Neuron (in vitro differentiated cells): ENCODE data around the gene FBRS.

Experiments used
- H2AFZ ChIP-seq: one replicate; pipeline ENCODE4 v1.6.1; 2013; ENCODE audit warnings: low read depth, mild to moderate bottlenecking, inconsistent platforms, low read length, moderate library complexity
- H3K27me3 ChIP-seq: one replicate; pipeline ENCODE4 v1.6.1; 2013; ENCODE audit warnings: low read length; ENCODE audit not compliant: insufficient read depth
- H3K36me3 ChIP-seq: one replicate; pipeline ENCODE4 v1.6.1; 2013; ENCODE audit warnings: low read length; ENCODE audit not compliant: insufficient read depth
- H3K4me1 ChIP-seq: one replicate; pipeline ENCODE4 v1.6.1; 2013; ENCODE audit warnings: low read length; ENCODE audit not compliant: insufficient read depth
- H3K4me3 ChIP-seq: 2 replicates; pipeline ENCODE4 v1.5.1; 2013; ENCODE audit warnings: mild to moderate bottlenecking, low read length, moderate library complexity
- H3K9me3 ChIP-seq: one replicate; pipeline ENCODE4 v1.6.1; 2013; ENCODE audit warnings: low read length

The FBRS gene

GRCh38 chr16:30663038-30663437, 4.8 kb downstream of the FBRS start:
- Histone ChIP-seq H3K9me3 (no peaks in the 10 kb centered on the region), H3K4me3 (no peak overlapping the region), H3K4me1 (peaks cover 17% of the 10 kb centered on the region), H3K27me3 (no peaks in the 10 kb centered on the region), H2AFZ (no peak overlapping the region), H3K36me3 (peaks cover 65% of the 10 kb centered on the region)

GRCh38 chr16:30663820-30664219, 5.6 kb downstream of the FBRS start:
- peaks cover 72% of the 10 kb centered on the region for H3K36me3 ChIP-seq
- no peak overlapping the region for H2AFZ ChIP-seq
- no peaks in the 10 kb centered on the region for H3K9me3 ChIP-seq
- peaks cover 17% of the 10 kb centered on the region for H3K4me1 ChIP-seq
- no peaks in the 10 kb centered on the region for H3K27me3 ChIP-seq
- H3K4me3 ChIP-seq: no peak overlapping the region

GRCh38 chr16:30664616-30665109, 6.4 kb downstream of the FBRS start:
- no peaks in the 10 kb centered on the region for H3K9me3 ChIP-seq
- H2AFZ ChIP-seq: no peak overlapping the region
- peaks cover 17% of the 10 kb centered on the region for H3K4me1 ChIP-seq
- H3K4me3 ChIP-seq: no peak overlapping the region
- no peaks in the 10 kb centered on the region for H3K27me3 ChIP-seq
- peaks cover 77% of the 10 kb centered on the region for H3K36me3 ChIP-seq

GRCh38 chr16:30665155-30665829, 7.1 kb downstream of the FBRS start:
- Histone ChIP-seq H3K36me3 (peaks cover 83% of the 10 kb centered on the region), H3K9me3 (no peaks in the 10 kb centered on the region), H3K27me3 (no peaks in the 10 kb centered on the region), H3K4me1 (peaks cover 14% of the 10 kb centered on the region), H2AFZ (no peak overlapping the region), H3K4me3 (no peak overlapping the region)

GRCh38 chr16:30665830-30666190, 7.6 kb downstream of the FBRS start:
- peaks cover 86% of the 10 kb centered on the region for H3K36me3 ChIP-seq
- H3K4me3 ChIP-seq: no peak overlapping the region
- H2AFZ ChIP-seq: no peak overlapping the region
- peaks cover 9% of the 10 kb centered on the region for H3K4me1 ChIP-seq
- H3K27me3 ChIP-seq: no peaks in the 10 kb centered on the region
- no peaks in the 10 kb centered on the region for H3K9me3 ChIP-seq

GRCh38 chr16:30666681-30667080, 8.4 kb downstream of the FBRS start:
- Histone ChIP-seq H3K36me3 (peaks cover 81% of the 10 kb centered on the region), H3K9me3 (no peaks in the 10 kb centered on the region), H3K4me3 (no peak overlapping the region), H2AFZ (no peak overlapping the region), H3K4me1 (peaks cover 3% of the 10 kb centered on the region), H3K27me3 (no peaks in the 10 kb centered on the region)

- no peak overlapping the region for H3K4me3 ChIP-seq
- H3K36me3 ChIP-seq: peaks cover 74% of the 10 kb centered on the region
- H3K9me3 ChIP-seq: no peaks in the 10 kb centered on the region
- H3K4me1 ChIP-seq: no peaks in the 10 kb centered on the region
- H3K27me3 ChIP-seq: no peaks in the 10 kb centered on the region
- no peak overlapping the region for H2AFZ ChIP-seq
Observed at GRCh38 chr16:30667361-30667905, 9.2 kb downstream of the FBRS start.

GRCh38 chr16:30668393-30668792, 10.2 kb downstream of the FBRS start:
- no peak overlapping the region for H2AFZ ChIP-seq
- no peaks in the 10 kb centered on the region for H3K4me1 ChIP-seq
- H3K4me3 ChIP-seq: no peak overlapping the region
- H3K27me3 ChIP-seq: no peaks in the 10 kb centered on the region
- no peaks in the 10 kb centered on the region for H3K9me3 ChIP-seq
- peaks cover 65% of the 10 kb centered on the region for H3K36me3 ChIP-seq

- Histone ChIP-seq H3K4me3 (no peak overlapping the region), H3K36me3 (peaks cover 59% of the 10 kb centered on the region), H3K27me3 (no peaks in the 10 kb centered on the region), H3K9me3 (no peaks in the 10 kb centered on the region), H2AFZ (no peak overlapping the region), H3K4me1 (no peaks in the 10 kb centered on the region)
Observed at GRCh38 chr16:30669026-30669902, 11.0 kb downstream of the FBRS start.

- Histone ChIP-seq H2AFZ (no peak overlapping the region), H3K4me3 (no peak overlapping the region), H3K9me3 (no peaks in the 10 kb centered on the region), H3K27me3 (no peaks in the 10 kb centered on the region), H3K36me3 (peaks cover 51% of the 10 kb centered on the region), H3K4me1 (no peaks in the 10 kb centered on the region)
Observed at GRCh38 chr16:30669903-30670824, 11.9 kb downstream of the FBRS start.

GRCh38 chr16:30675143-30675542, 16.9 kb downstream of the FBRS start:
- Histone ChIP-seq H3K36me3 (peaks cover 8% of the 10 kb centered on the region), H3K27me3 (no peaks in the 10 kb centered on the region), H3K9me3 (no peaks in the 10 kb centered on the region), H2AFZ (no peak overlapping the region), H3K4me1 (peaks cover 8% of the 10 kb centered on the region), H3K4me3 (no peak overlapping the region)

- no peaks in the 10 kb centered on the region for H3K9me3 ChIP-seq
- H2AFZ ChIP-seq: peak overlapping the region; percentile 3
- H3K4me1 ChIP-seq: peaks cover 8% of the 10 kb centered on the region
- no peaks in the 10 kb centered on the region for H3K36me3 ChIP-seq
- no peaks in the 10 kb centered on the region for H3K27me3 ChIP-seq
- H3K4me3 ChIP-seq: no peak overlapping the region
Observed at GRCh38 chr16:30677931-30678585, 19.8 kb downstream of the FBRS start.
